Calu3 (cell line): ENCODE measurements around the gene CARMIL1. TPM values are rescaled to one million over a fixed set of nuclear protein-coding genes. Genes with fewer than 3 reads are reported as not detected.
A peak's percentile ranks its signal among the peaks of the same experiment; 100 is the strongest.

Experiments used
- BruUV-seq: library from RNA; stranded (reverse); fragments of 400-500 nt; replicated peaks from 2 replicates; lab custom pipeline; 2021; lab: Mats Ljungman, UMichigan
- CTCF ChIA-PET: fragments of 300-600 bp; sonication (Branson Sonifier 250); formaldehyde crosslinking; loops from one replicate; lab custom pipeline; 2022; ENCODE audit warnings: antibody characterized with exemption; lab: Charles Lee
- DNase-seq: peaks from one replicate; pipeline ENCODE4 v3.0.0; 2022
- H3K27ac Mint-ChIP-seq: one replicate; pipeline ENCODE4 v1.8.0; 2022; ENCODE audit warnings: mixed read lengths; ENCODE audit not compliant: unreplicated experiment
- H3K27me3 Mint-ChIP-seq: one replicate; pipeline ENCODE4 v1.8.0; 2022; ENCODE audit warnings: mixed read lengths; ENCODE audit not compliant: unreplicated experiment
- H3K36me3 Mint-ChIP-seq: one replicate; pipeline ENCODE4 v1.8.0; 2022; ENCODE audit warnings: mild to moderate bottlenecking, moderate library complexity, mixed read lengths; ENCODE audit not compliant: insufficient read depth, unreplicated experiment
- H3K4me1 Mint-ChIP-seq: one replicate; pipeline ENCODE4 v1.8.0; 2022; ENCODE audit warnings: mild to moderate bottlenecking, low read depth, mixed read lengths; ENCODE audit not compliant: unreplicated experiment
- H3K4me3 Mint-ChIP-seq: one replicate; pipeline ENCODE4 v1.8.0; 2022; ENCODE audit warnings: mild to moderate bottlenecking, low read depth, moderate library complexity, mixed read lengths; ENCODE audit not compliant: unreplicated experiment
- H3K9me3 Mint-ChIP-seq: one replicate; pipeline ENCODE4 v1.8.0; 2022; ENCODE audit warnings: low read depth, mixed read lengths; ENCODE audit not compliant: unreplicated experiment
- CTCF ChIP-seq: fragments of 200-600 bp; IDR thresholded peaks from one replicate; pipeline ENCODE4 v1.8.0; 2022; ENCODE audit warnings: antibody characterized with exemption; ENCODE audit not compliant: unreplicated experiment
- intact Hi-C: fragments of 100-400 bp; cut with micrococcal nuclease; formaldehyde crosslinking; loops from one replicate; pipeline ENCODE4 v1.10.0; 2022; ENCODE audit not compliant: unreplicated experiment
- total RNA-seq: library from RNA; stranded (reverse); gene quantifications from 2 replicates; pipeline ENCODE4 v1.2.3, GENCODE V29; 2022

The CARMIL1 gene
- total RNA-seq, 1 experiment from 2014 or later: 92.4 TPM

GRCh38 chr6:25640891-25641290 is 361.7 kb downstream of the CARMIL1 start:
- DNase-seq: no peak
- no peak for TF ChIP-seq CTCF
- Mint-ChIP-seq H3K4me3 (no peak overlapping the region), H3K36me3 (peaks cover 4% of the 10 kb centered on the region), H3K4me1 (peaks cover 58% of the 10 kb centered on the region), H3K27me3 (no peaks in the 10 kb centered on the region), H3K27ac (no peak overlapping the region), H3K9me3 (peaks cover 5% of the 10 kb centered on the region)
- BruUV-seq: no TSS peak
- intact Hi-C loops: no loop called here
- CTCF ChIA-PET: interaction anchor here (1.1 to 2.0 kb wide), 3 partner anchors 11 to 17 kb away, joined by 3 to 5 read pairs (median 5); partner anchors contain the start of gene SCGN

GRCh38 chr6:25641377-25641776 is 362.2 kb downstream of the CARMIL1 start:
- Mint-ChIP-seq H3K4me1 (peaks cover 58% of the 10 kb centered on the region), H3K27ac (peak overlapping the region; percentile 45), H3K36me3 (peaks cover 4% of the 10 kb centered on the region), H3K4me3 (no peak overlapping the region), H3K9me3 (peaks cover 4% of the 10 kb centered on the region), H3K27me3 (no peaks in the 10 kb centered on the region)
- CTCF ChIA-PET: interaction anchor here (0.6 to 2.0 kb wide), 10 partner anchors 11 to 385 kb away, joined by 3 to 13 read pairs (median 4); partner anchors contain the start of genes CARMIL1 and SCGN
- intact Hi-C loops: no loop called here
- DNase-seq: no peak
- no TSS peak for BruUV-seq
- no peak for TF ChIP-seq CTCF

GRCh38 chr6:25641940-25642666 is 362.9 kb downstream of the CARMIL1 start:
- Mint-ChIP-seq H3K4me3 (peak overlapping the region; percentile 12), H3K27ac (peak overlapping the region; percentile 45), H3K27me3 (no peaks in the 10 kb centered on the region), H3K9me3 (peaks cover 4% of the 10 kb centered on the region), H3K36me3 (peaks cover 4% of the 10 kb centered on the region), H3K4me1 (peaks cover 58% of the 10 kb centered on the region)
- CTCF ChIA-PET: interaction anchor here (0.5 to 2.0 kb wide), 12 partner anchors 10 to 384 kb away, joined by 3 to 13 read pairs (median 4); partner anchors contain the start of genes CARMIL1 and SCGN
- DNase-seq: no peak
- intact Hi-C loops: no loop called here
- TF ChIP-seq CTCF: no peak
- BruUV-seq: no TSS peak

GRCh38 chr6:25642667-25643328 is 363.6 kb downstream of the CARMIL1 start:
- BruUV-seq: no TSS peak
- Mint-ChIP-seq H3K36me3 (peaks cover 4% of the 10 kb centered on the region), H3K27me3 (no peaks in the 10 kb centered on the region), H3K27ac (peak overlapping the region; percentile 45), H3K4me1 (peaks cover 53% of the 10 kb centered on the region), H3K4me3 (peak overlapping the region; percentile 12), H3K9me3 (peaks cover 4% of the 10 kb centered on the region)
- TF ChIP-seq CTCF: no peak
- DNase-seq: no peak
- intact Hi-C loops: no loop called here
- CTCF ChIA-PET: interaction anchor here (1.0 to 2.0 kb wide), 3 partner anchors 19 to 384 kb away, joined by 4 to 13 read pairs (median 5); no protein-coding TSS in a partner anchor
